ENCODE data around the gene ATP4B. TPM values are rescaled to one million over a fixed set of nuclear protein-coding genes. Genes with fewer than 3 reads are reported as not detected.

ATP4B gene
- total RNA-seq, 1 experiment from 2014 or later, result not detected

GRCh38 chr13:113661509-113661908 lies 3.5 kb upstream of the ATP4B start:
- POLR2A ChIA-PET, result no interaction called here
- no peaks in the 10 kb centered on the region for H3K36me3 Mint-ChIP-seq
- ATAC-seq, result no peak
- no peak overlapping the region for H3K4me3 Mint-ChIP-seq
- H3K4me1 Mint-ChIP-seq, result no peaks in the 10 kb centered on the region
- no peak for TF ChIP-seq ATF6 (CRISPR knock-in tag; IDR thresholded peaks at IDR 0.05)
- no peak for TF ChIP-seq FOXK1 (CRISPR knock-in tag; IDR thresholded peaks at IDR 0.05)
- no peak for TF ChIP-seq ZNF425 (CRISPR knock-in tag; conservative IDR thresholded peaks at IDR 0.05)
- TF ChIP-seq ZNF219 (CRISPR knock-in tag; IDR thresholded peaks at IDR 0.05; ENCODE audit: borderline replicate concordance), result no peak
- TF ChIP-seq MAX (CRISPR knock-in tag; IDR thresholded peaks at IDR 0.05), result no peak
- TF ChIP-seq ATF1 (CRISPR knock-in tag; IDR thresholded peaks at IDR 0.05), result no peak
- TF ChIP-seq ZNF263 (CRISPR knock-in tag; IDR thresholded peaks at IDR 0.05; ENCODE audit: low read depth), result no peak
- TF ChIP-seq ZNF121 (CRISPR knock-in tag; IDR thresholded peaks at IDR 0.05), result no peak
- no peak for TF ChIP-seq MYBL2 (CRISPR knock-in tag; IDR thresholded peaks at IDR 0.05)
- no peak for TF ChIP-seq HMGXB4 (CRISPR knock-in tag; IDR thresholded peaks at IDR 0.05)
- no peak for TF ChIP-seq ZNF671 (CRISPR knock-in tag; IDR thresholded peaks at IDR 0.05)
- H3K9me3 Mint-ChIP-seq, result peaks cover 20% of the 10 kb centered on the region
- no peaks in the 10 kb centered on the region; the same call in 1 of the 2 replicates for H3K27me3 Mint-ChIP-seq (ENCODE audit: low read depth)
- CTCF ChIA-PET, result no interaction called here
- no peak for DNase-seq (ENCODE audit: low spot score)
- no peak overlapping the region for H3K27ac Mint-ChIP-seq

GRCh38 chr13:113660066-113660465 lies 2.1 kb upstream of the ATP4B start:
- Mint-ChIP-seq H3K4me3 (no peak overlapping the region), H3K27me3 (ENCODE audit: low read depth) (no peaks in the 10 kb centered on the region; the same call in 1 of the 2 replicates), H3K36me3 (no peaks in the 10 kb centered on the region), H3K4me1 (no peaks in the 10 kb centered on the region), H3K9me3 (peaks cover 20% of the 10 kb centered on the region), H3K27ac (no peak overlapping the region)
- ChIA-PET POLR2A (no interaction called here), CTCF (no interaction called here)
- no peak for TF ChIP-seq ZNF232 (CRISPR knock-in tag; IDR thresholded peaks at IDR 0.05)
- no peak for TF ChIP-seq TP53 (CRISPR knock-in tag; IDR thresholded peaks at IDR 0.05)
- TF ChIP-seq USF2 (CRISPR knock-in tag; IDR thresholded peaks at IDR 0.05), result no peak
- TF ChIP-seq ZNF317 (CRISPR knock-in tag; IDR thresholded peaks at IDR 0.05; ENCODE audit: borderline replicate concordance, low read depth), result no peak
- TF ChIP-seq GTF2I (CRISPR knock-in tag; conservative IDR thresholded peaks at IDR 0.05), result no peak
- TF ChIP-seq ZNF138 (CRISPR knock-in tag; conservative IDR thresholded peaks at IDR 0.05), result no peak
- TF ChIP-seq TEAD4 (CRISPR knock-in tag; IDR thresholded peaks at IDR 0.05), result no peak
- no peak for TF ChIP-seq ZNF423 (CRISPR knock-in tag; IDR thresholded peaks at IDR 0.05)
- no peak for TF ChIP-seq RELA (CRISPR knock-in tag; IDR thresholded peaks at IDR 0.05; ENCODE audit: borderline replicate concordance)
- TF ChIP-seq ZBTB21 (CRISPR knock-in tag; IDR thresholded peaks at IDR 0.05; ENCODE audit: borderline replicate concordance), result no peak
- TF ChIP-seq CREB1 (CRISPR knock-in tag; IDR thresholded peaks at IDR 0.05), result no peak
- TF ChIP-seq NR2C2 (CRISPR knock-in tag; IDR thresholded peaks at IDR 0.05), result no peak
- no peak for TF ChIP-seq MLX (CRISPR knock-in tag; IDR thresholded peaks at IDR 0.05)
- no peak for TF ChIP-seq TEAD1 (CRISPR knock-in tag; IDR thresholded peaks at IDR 0.05)
- no peak for TF ChIP-seq USF1 (CRISPR knock-in tag; IDR thresholded peaks at IDR 0.05)
- DNase-seq (ENCODE audit: low spot score) (no peak), ATAC-seq (no peak)

Data from WTC11 (cell line).